HCT116 (cell line): ENCODE data around the gene VASH2. TPM values are rescaled to one million over a fixed set of nuclear protein-coding genes. Genes with fewer than 3 reads are reported as not detected.

Experiments used
- ATAC-seq: fragments of 200-7000 bp; cut with Tn5 transposase; 2 replicates; pipeline ENCODE4 v1.9.1; 2020; ENCODE audit warnings: mild to moderate bottlenecking, moderate library complexity
- BruUV-seq: library from RNA; stranded (reverse); fragments of 400-500 nt; replicated peaks from 2 replicates; lab custom pipeline; 2021; lab: Mats Ljungman, UMichigan
- CTCF ChIA-PET: fragments of 300-600 bp; sonication (Branson Sonifier 250); formaldehyde crosslinking; loops from one replicate; lab custom pipeline; 2021; ENCODE audit warnings: antibody characterized with exemption; lab: Charles Lee
- POLR2A ChIA-PET: fragments of 300-600, 350-600 bp; sonication (Branson Sonifier 250); formaldehyde crosslinking; loops from one replicate; lab custom pipeline; 2021; ENCODE audit warnings: antibody characterized with exemption; lab: Charles Lee
- RAD21 ChIA-PET, 2 experiments: fragments of 300-600 bp; sonication (Branson Sonifier 250); formaldehyde crosslinking; loops; one replicate each; lab custom pipeline; 2023; ENCODE audit warnings: low total read pairs in 2 of 2; ENCODE audit not compliant: uncharacterized antibody in 2 of 2, unreplicated experiment in 2 of 2, low non-redundant PET in 1 of 2; lab: Charles Lee
- DNase-seq: peaks from one replicate; pipeline ENCODE4 v3.0.0-alpha.2; 2010; ENCODE audit warnings: low read depth, low spot score
- H2AFZ ChIP-seq: fragments of 200-600 bp; shearing (Covaris generic), sonication (generic); 2 replicates; pipeline ENCODE4 v1.6.1; 2017; ENCODE audit warnings: low read depth, mixed run types, mixed read lengths, antibody characterized with exemption, low read length; ENCODE audit not compliant: poor library complexity, severe bottlenecking
- H3K27ac ChIP-seq: 2 replicates; pipeline ENCODE4 v1.5.1; 2012; ENCODE audit warnings: low read depth, low read length
- H3K27me3 ChIP-seq: fragments of 200-600 bp; sonication (generic); 2 replicates; pipeline ENCODE4 v1.6.1; 2016; ENCODE audit warnings: mixed run types, low read length, mixed read lengths; ENCODE audit not compliant: insufficient read depth
- H3K36me3 ChIP-seq, 2 experiments: fragments of 200-500 bp in 1 of 2; fragments of 200-600 bp in 1 of 2; sonication (Bioruptor generic) in 1 of 2; sonication (generic) in 1 of 2; 2 replicates each; pipeline versions ENCODE4 v1.5.1 to v1.6.1; 2014 to 2016; ENCODE audit warnings: low read length in 2 of 2, inconsistent platforms in 1 of 2, mixed read lengths in 1 of 2, mixed run types in 1 of 2; ENCODE audit not compliant: insufficient read depth in 2 of 2, control insufficient read depth in 1 of 2
- H3K4me1 ChIP-seq, 2 experiments: fragments of 200-600 bp in 1 of 2; sonication (generic) in 1 of 2; 2 replicates each; pipeline versions ENCODE4 v1.5.1 to v1.6.1; 2012 to 2017; ENCODE audit warnings: low read length in 2 of 2, inconsistent platforms in 1 of 2, mild to moderate bottlenecking in 1 of 2, mixed read lengths in 1 of 2, mixed run types in 1 of 2, moderate library complexity in 1 of 2; ENCODE audit not compliant: insufficient read depth in 2 of 2, control insufficient read depth in 1 of 2
- H3K4me2 ChIP-seq: fragments of 200-600 bp; sonication (generic); 2 replicates; pipeline ENCODE4 v1.6.1; 2017; ENCODE audit warnings: mixed run types, low read length, mixed read lengths
- H3K4me3 ChIP-seq, 2 experiments: fragments of 200-600 bp in 1 of 2; sonication (generic) in 1 of 2; replicated peaks in 1 of 2; 2 replicates each; pipeline ENCODE4 v1.5.1; 2011 to 2016; ENCODE audit warnings: low read length in 2 of 2, control low read depth in 1 of 2, low read depth in 1 of 2, mild to moderate bottlenecking in 1 of 2, mixed read lengths in 1 of 2, mixed run types in 1 of 2
- H3K79me2 ChIP-seq: fragments of 200-600 bp; sonication (generic); 2 replicates; pipeline ENCODE4 v1.6.1; 2017; ENCODE audit warnings: mild to moderate bottlenecking, mixed run types, low read length, moderate library complexity, mixed read lengths; ENCODE audit not compliant: insufficient read depth
- H3K9ac ChIP-seq: fragments of 200-600 bp; sonication (generic); 2 replicates; pipeline ENCODE4 v1.6.1; 2016; ENCODE audit warnings: low read length, mixed read lengths
- H3K9me2 ChIP-seq: fragments of 200-600 bp; sonication (generic), shearing (Covaris generic); 2 replicates; pipeline ENCODE4 v1.6.1; 2017; ENCODE audit warnings: mixed run types, mild to moderate bottlenecking, moderate library complexity; ENCODE audit not compliant: insufficient read depth
- H3K9me3 ChIP-seq, 2 experiments: fragments of 200-500 bp in 1 of 2; fragments of 200-600 bp in 1 of 2; sonication (Bioruptor generic) in 1 of 2; sonication (generic) in 1 of 2; 2 replicates each; pipeline ENCODE4 v1.6.1; 2014 to 2017; ENCODE audit warnings: low read length in 2 of 2, mixed read lengths in 2 of 2, inconsistent platforms in 1 of 2, low read depth in 1 of 2, mild to moderate bottlenecking in 1 of 2, mixed run types in 1 of 2, moderate library complexity in 1 of 2; ENCODE audit not compliant: control insufficient read depth in 1 of 2, insufficient read depth in 1 of 2
- H4K20me1 ChIP-seq: fragments of 200-600 bp; sonication (generic), shearing (Covaris generic); 2 replicates; pipeline ENCODE4 v1.6.1; 2017; ENCODE audit warnings: mixed run types, mild to moderate bottlenecking, moderate library complexity; ENCODE audit not compliant: insufficient read depth
- CBX3 ChIP-seq: IDR thresholded peaks from 2 replicates; pipeline ENCODE4 v1.6.1; 2012; ENCODE audit warnings: low read depth
- CEBPB ChIP-seq: IDR thresholded peaks from 2 replicates; pipeline ENCODE4 v1.6.1; 2012; ENCODE audit warnings: low read depth
- EGR1 ChIP-seq: IDR thresholded peaks from 2 replicates; pipeline ENCODE4 v1.6.1; 2012; ENCODE audit warnings: low read depth
- ELF1 ChIP-seq: IDR thresholded peaks from 2 replicates; pipeline ENCODE4 v1.6.1; 2012; ENCODE audit warnings: low read depth, borderline replicate concordance
- EZH2 ChIP-seq: fragments of 200-600 bp; sonication (generic); IDR thresholded peaks from 2 replicates; pipeline ENCODE4 v1.6.1; 2017; ENCODE audit warnings: antibody characterized with exemption, mixed run types
- POLR2A ChIP-seq: IDR thresholded peaks from 2 replicates; pipeline ENCODE4 v1.7.0; 2011; ENCODE audit warnings: borderline replicate concordance; ENCODE audit not compliant: insufficient read depth, insufficient read length; ENCODE audit errors: extremely low read depth
- POLR2AphosphoS5 ChIP-seq: IDR thresholded peaks from 2 replicates; pipeline ENCODE4 v1.6.1; 2011; ENCODE audit warnings: mild to moderate bottlenecking, low read depth, low read length, moderate library complexity
- RAD21 ChIP-seq: IDR thresholded peaks from 2 replicates; pipeline ENCODE4 v1.6.1; 2012; ENCODE audit warnings: low read depth, mild to moderate bottlenecking
- SIN3A ChIP-seq: IDR thresholded peaks from 2 replicates; pipeline ENCODE4 v1.6.1; 2012; ENCODE audit warnings: low read depth
- SP1 ChIP-seq: IDR thresholded peaks from 2 replicates; pipeline ENCODE4 v1.6.1; 2012; ENCODE audit warnings: low read depth
- TCF7L2 ChIP-seq: IDR thresholded peaks from 2 replicates; pipeline ENCODE4 v1.7.0; 2011; ENCODE audit warnings: borderline replicate concordance, inconsistent platforms; ENCODE audit not compliant: insufficient read depth, insufficient read length; ENCODE audit errors: extremely low read depth
- YY1 ChIP-seq: IDR thresholded peaks from 2 replicates; pipeline ENCODE4 v1.6.1; 2011; ENCODE audit warnings: low read length, low read depth, moderate library complexity, mild to moderate bottlenecking; ENCODE audit not compliant: insufficient replicate concordance; ENCODE audit errors: extremely low read depth
- ZNF274 ChIP-seq: fragments of 200-500 bp; sonication (Bioruptor generic); IDR thresholded peaks from 2 replicates; pipeline ENCODE4 v1.6.1; 2014; ENCODE audit warnings: mild to moderate bottlenecking, low read depth, low read length, inconsistent platforms
- intact Hi-C: fragments of 100-400 bp; cut with micrococcal nuclease; formaldehyde crosslinking; loops from 2 replicates; pipeline ENCODE4 v1.10.0; 2022
- total RNA-seq: library from RNA; stranded (reverse); gene quantifications from one replicate; pipeline ENCODE4 v1.2.1, GENCODE V29; 2021; ENCODE audit not compliant: unreplicated experiment
- TF ChIP-seq, protein P1 (sequence below): IDR thresholded peaks from 2 replicates; pipeline ENCODE4 v1.6.1; 2012
- TF ChIP-seq, protein P2 (sequence below): IDR thresholded peaks from 2 replicates; pipeline ENCODE4 v1.6.1; 2012; ENCODE audit warnings: low read depth
- TF ChIP-seq, protein P3 (sequence below), 3 experiments: fragments of 200-600 bp in 1 of 3; sonication (generic) in 1 of 3; IDR thresholded peaks in 2 of 3; conservative IDR thresholded peaks in 1 of 3; 2 replicates each; pipeline ENCODE4 v1.5.1; 2012 to 2017; ENCODE audit warnings: low read depth in 2 of 3, low read length in 2 of 3, antibody characterized with exemption in 1 of 3, borderline replicate concordance in 1 of 3, control low read depth in 1 of 3, mild to moderate bottlenecking in 1 of 3, mixed read lengths in 1 of 3, mixed run types in 1 of 3, moderate library complexity in 1 of 3; ENCODE audit not compliant: insufficient read depth in 1 of 3

VASH2 gene
- total RNA-seq, 1 experiment from 2014 or later: 5.7 TPM

DNA sequence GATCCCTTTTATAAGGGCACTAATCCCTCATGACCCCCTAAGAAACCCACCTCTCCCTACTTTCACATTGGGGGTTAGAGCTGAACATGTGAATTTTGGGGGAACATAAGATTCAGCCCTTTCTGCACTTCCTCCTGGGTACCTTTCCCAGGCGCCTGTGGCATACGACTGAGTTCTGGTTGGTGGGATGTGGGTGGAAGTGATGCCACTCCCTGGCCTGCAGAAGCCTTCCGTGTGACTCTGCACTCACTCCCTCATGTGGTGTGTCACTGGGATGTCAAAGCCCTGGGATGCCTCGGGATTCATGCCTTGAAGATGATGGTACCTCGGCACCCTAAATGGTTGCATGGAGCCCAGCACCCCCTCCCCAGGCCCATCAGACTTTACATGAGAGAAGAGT is 28.3 kb upstream of the VASH2 start:
- no peaks in the 10 kb centered on the region for H3K4me1 ChIP-seq
- H2AFZ ChIP-seq: no peak overlapping the region
- no peaks in the 10 kb centered on the region for H3K9me2 ChIP-seq
- H3K27me3 ChIP-seq: no peaks in the 10 kb centered on the region
- TF ChIP-seq, protein P1, sequence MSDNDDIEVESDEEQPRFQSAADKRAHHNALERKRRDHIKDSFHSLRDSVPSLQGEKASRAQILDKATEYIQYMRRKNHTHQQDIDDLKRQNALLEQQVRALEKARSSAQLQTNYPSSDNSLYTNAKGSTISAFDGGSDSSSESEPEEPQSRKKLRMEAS: no peak
- TF ChIP-seq POLR2A (no peak), ZNF274 (no peak), SIN3A (no peak), ELF1 (no peak), CBX3 (no peak), YY1 (no peak)
- H3K9ac ChIP-seq: no peak overlapping the region
- no peak overlapping the region for H3K4me3 ChIP-seq
- ChIA-PET CTCF (no interaction called here), RAD21 (no interaction called here), POLR2A (no interaction called here)
- DNase-seq: no peak
- no peaks in the 10 kb centered on the region for H4K20me1 ChIP-seq
- H3K9me3 ChIP-seq: no peaks in the 10 kb centered on the region; a peak in 1 of 4 replicates
- no peak overlapping the region for H3K27ac ChIP-seq
- no peak for ATAC-seq
- no peaks in the 10 kb centered on the region for H3K79me2 ChIP-seq
- BruUV-seq: no TSS peak
- intact Hi-C loops: no loop called here
- no peak overlapping the region for H3K4me2 ChIP-seq
- H3K36me3 ChIP-seq: no peaks in the 10 kb centered on the region

DNA sequence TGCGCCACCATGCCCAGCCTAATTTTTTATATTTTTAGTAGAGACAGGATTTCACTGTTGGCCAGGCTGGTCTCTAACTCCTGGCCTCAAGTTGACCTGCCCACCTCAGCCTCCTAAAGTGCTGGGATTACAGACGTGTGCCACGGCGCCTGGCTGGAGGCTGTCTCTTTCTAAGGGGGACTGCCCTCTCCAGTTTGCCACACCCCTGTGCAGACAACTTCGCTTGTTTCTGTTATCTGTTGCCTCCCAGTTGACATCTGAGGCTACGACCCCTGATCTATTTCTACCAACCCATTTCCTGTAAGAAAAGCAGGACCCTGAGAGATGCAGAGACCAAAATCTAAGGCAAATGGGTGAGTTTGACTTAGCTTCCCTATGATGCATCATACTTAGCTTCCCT is 24.0 kb upstream of the VASH2 start:
- H3K9ac ChIP-seq: no peak overlapping the region
- BruUV-seq: no TSS peak
- no peaks in the 10 kb centered on the region for H3K36me3 ChIP-seq
- POLR2A ChIA-PET: no interaction called here
- DNase-seq: no peak
- no peak overlapping the region for H3K4me2 ChIP-seq
- no peaks in the 10 kb centered on the region for H3K27me3 ChIP-seq
- ATAC-seq: no peak
- H3K27ac ChIP-seq: no peak overlapping the region
- H3K4me1 ChIP-seq: peaks cover 0 to 4% of the 10 kb centered on the region in 2 experiments; a peak in 1 of 4 replicates
- intact Hi-C loops: no loop called here
- H3K4me3 ChIP-seq: no peak overlapping the region
- no peak overlapping the region for H2AFZ ChIP-seq
- no peaks in the 10 kb centered on the region for H3K79me2 ChIP-seq
- no peaks in the 10 kb centered on the region; a peak in 1 of 4 replicates for H3K9me3 ChIP-seq
- no peaks in the 10 kb centered on the region for H4K20me1 ChIP-seq
- RAD21 ChIA-PET: no interaction called here
- no peaks in the 10 kb centered on the region for H3K9me2 ChIP-seq
- CTCF ChIA-PET: no interaction called here
- no peak for TF ChIP-seq ELF1
- no peak for TF ChIP-seq RAD21
- no peak for TF ChIP-seq SP1
- no peak for TF ChIP-seq CEBPB
- no peak for TF ChIP-seq POLR2AphosphoS5
- TF ChIP-seq, protein P2, sequence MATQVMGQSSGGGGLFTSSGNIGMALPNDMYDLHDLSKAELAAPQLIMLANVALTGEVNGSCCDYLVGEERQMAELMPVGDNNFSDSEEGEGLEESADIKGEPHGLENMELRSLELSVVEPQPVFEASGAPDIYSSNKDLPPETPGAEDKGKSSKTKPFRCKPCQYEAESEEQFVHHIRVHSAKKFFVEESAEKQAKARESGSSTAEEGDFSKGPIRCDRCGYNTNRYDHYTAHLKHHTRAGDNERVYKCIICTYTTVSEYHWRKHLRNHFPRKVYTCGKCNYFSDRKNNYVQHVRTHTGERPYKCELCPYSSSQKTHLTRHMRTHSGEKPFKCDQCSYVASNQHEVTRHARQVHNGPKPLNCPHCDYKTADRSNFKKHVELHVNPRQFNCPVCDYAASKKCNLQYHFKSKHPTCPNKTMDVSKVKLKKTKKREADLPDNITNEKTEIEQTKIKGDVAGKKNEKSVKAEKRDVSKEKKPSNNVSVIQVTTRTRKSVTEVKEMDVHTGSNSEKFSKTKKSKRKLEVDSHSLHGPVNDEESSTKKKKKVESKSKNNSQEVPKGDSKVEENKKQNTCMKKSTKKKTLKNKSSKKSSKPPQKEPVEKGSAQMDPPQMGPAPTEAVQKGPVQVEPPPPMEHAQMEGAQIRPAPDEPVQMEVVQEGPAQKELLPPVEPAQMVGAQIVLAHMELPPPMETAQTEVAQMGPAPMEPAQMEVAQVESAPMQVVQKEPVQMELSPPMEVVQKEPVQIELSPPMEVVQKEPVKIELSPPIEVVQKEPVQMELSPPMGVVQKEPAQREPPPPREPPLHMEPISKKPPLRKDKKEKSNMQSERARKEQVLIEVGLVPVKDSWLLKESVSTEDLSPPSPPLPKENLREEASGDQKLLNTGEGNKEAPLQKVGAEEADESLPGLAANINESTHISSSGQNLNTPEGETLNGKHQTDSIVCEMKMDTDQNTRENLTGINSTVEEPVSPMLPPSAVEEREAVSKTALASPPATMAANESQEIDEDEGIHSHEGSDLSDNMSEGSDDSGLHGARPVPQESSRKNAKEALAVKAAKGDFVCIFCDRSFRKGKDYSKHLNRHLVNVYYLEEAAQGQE: no peak
- TF ChIP-seq EGR1: no peak
- TF ChIP-seq CBX3: no peak
- TF ChIP-seq, protein P3, sequence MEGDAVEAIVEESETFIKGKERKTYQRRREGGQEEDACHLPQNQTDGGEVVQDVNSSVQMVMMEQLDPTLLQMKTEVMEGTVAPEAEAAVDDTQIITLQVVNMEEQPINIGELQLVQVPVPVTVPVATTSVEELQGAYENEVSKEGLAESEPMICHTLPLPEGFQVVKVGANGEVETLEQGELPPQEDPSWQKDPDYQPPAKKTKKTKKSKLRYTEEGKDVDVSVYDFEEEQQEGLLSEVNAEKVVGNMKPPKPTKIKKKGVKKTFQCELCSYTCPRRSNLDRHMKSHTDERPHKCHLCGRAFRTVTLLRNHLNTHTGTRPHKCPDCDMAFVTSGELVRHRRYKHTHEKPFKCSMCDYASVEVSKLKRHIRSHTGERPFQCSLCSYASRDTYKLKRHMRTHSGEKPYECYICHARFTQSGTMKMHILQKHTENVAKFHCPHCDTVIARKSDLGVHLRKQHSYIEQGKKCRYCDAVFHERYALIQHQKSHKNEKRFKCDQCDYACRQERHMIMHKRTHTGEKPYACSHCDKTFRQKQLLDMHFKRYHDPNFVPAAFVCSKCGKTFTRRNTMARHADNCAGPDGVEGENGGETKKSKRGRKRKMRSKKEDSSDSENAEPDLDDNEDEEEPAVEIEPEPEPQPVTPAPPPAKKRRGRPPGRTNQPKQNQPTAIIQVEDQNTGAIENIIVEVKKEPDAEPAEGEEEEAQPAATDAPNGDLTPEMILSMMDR (IDR thresholded peaks at IDR 0.05 in 2 of 3, conservative IDR thresholded peaks at IDR 0.05 in 1 of 3; ENCODE audit: borderline replicate concordance in 1 of 3, insufficient read depth in 1 of 3, low read depth in 2 of 3, low read length in 2 of 3): no peak
- no peak for TF ChIP-seq YY1
- TF ChIP-seq TCF7L2: no peak
- no peak for TF ChIP-seq EZH2
- no peak for TF ChIP-seq SIN3A
